ENCODE results near the gene SKOR1. TPM values are rescaled to one million over a fixed set of nuclear protein-coding genes. Genes with fewer than 3 reads are reported as not detected.

Gene SKOR1
- total and polyA plus RNA-seq, 2 of the 13 experiments (the other 11 are each of a cell fraction or from before 2014, with no cell fraction given), result 0.09 to 0.11 TPM

DNA sequence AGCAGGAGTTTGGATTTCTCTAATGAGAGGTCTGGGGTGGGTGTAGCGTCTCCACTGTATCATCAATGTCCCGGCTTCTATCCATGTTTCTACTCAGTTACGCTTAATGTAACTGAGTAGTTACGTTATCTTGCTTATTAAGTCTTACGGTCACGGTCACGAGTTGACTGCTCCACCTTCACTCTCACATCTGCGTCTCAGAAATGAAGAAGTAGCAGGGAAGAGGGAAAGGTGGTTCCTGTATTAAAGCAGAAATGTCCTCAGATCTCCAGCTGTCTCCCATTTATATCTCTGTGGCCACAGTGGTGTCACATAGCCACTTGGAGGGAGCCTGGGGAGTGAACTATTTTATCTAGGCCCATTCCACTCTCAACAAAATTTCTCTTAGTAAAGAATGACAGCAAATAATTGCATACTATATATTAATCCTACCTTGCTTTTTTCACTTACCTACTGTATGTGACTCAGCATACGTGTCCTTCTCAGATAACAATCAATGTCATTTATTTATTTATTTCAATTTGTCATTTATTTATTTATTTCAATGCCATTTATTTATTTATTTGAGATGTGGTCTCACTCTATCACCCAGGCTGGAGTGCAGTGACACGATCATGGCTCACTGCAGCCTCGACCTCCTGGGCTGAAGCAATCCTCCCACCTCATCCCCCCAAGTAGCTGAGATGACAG lies 54.3 kb downstream of the SKOR1 start:
- H3K4me2 ChIP-seq (ENCODE audit: low read depth, low read length), result no peak overlapping the region
- intact Hi-C loops (cut with micrococcal nuclease; ENCODE audit: unreplicated experiment), result loop anchor here (5.0 kb wide), 2 partner anchors 68 to 83 kb away; no protein-coding TSS in a partner anchor
- no peak overlapping the region for H3K4me3 ChIP-seq (replicated peaks in 1 of 3; ENCODE audit: insufficient read depth in 1 of 3, low read depth in 2 of 3, low read length in 3 of 3)
- H3K4me1 ChIP-seq (ENCODE audit: insufficient read depth, low read length), result peaks cover 52% of the 10 kb centered on the region
- whole genome bisulfite sequencing (ENCODE audit: low lambda C conversion rate), result 97% methylated on average over 11 of the region's 11 CpGs
- no peaks in the 10 kb centered on the region for H3K79me2 ChIP-seq (ENCODE audit: insufficient read depth, low read length)
- H3K36me3 ChIP-seq (replicated peaks in 1 of 2; ENCODE audit: control insufficient read depth in 1 of 2, insufficient read depth in 2 of 2, low read length in 2 of 2), result no peaks in the 10 kb centered on the region
- TF ChIP-seq ETV5 (CRISPR knock-in tag; IDR thresholded peaks at IDR 0.05; ENCODE audit: borderline replicate concordance), result no peak
- no peak for TF ChIP-seq ZNF709 (CRISPR knock-in tag; IDR thresholded peaks at IDR 0.05)
- TF ChIP-seq ZNF292 (CRISPR knock-in tag; IDR thresholded peaks at IDR 0.05; ENCODE audit: borderline replicate concordance, low read depth), result no peak
- TF ChIP-seq, protein P1, sequence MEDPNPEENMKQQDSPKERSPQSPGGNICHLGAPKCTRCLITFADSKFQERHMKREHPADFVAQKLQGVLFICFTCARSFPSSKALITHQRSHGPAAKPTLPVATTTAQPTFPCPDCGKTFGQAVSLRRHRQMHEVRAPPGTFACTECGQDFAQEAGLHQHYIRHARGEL (CRISPR knock-in tag; IDR thresholded peaks at IDR 0.05), result no peak
- TF ChIP-seq SRY (CRISPR knock-in tag; IDR thresholded peaks at IDR 0.05), result no peak
- no peak for TF ChIP-seq STAG1 (CRISPR knock-in tag; IDR thresholded peaks at IDR 0.05)
- TF ChIP-seq, protein P2, sequence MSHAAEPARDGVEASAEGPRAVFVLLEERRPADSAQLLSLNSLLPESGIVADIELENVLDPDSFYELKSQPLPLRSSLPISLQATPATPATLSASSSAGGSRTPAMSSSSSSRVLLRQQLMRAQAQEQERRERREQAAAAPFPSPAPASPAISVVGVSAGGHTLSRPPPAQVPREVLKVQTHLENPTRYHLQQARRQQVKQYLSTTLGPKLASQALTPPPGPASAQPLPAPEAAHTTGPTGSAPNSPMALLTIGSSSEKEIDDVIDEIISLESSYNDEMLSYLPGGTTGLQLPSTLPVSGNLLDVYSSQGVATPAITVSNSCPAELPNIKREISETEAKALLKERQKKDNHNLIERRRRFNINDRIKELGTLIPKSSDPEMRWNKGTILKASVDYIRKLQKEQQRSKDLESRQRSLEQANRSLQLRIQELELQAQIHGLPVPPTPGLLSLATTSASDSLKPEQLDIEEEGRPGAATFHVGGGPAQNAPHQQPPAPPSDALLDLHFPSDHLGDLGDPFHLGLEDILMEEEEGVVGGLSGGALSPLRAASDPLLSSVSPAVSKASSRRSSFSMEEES (CRISPR knock-in tag; IDR thresholded peaks at IDR 0.05), result no peak
- in situ Hi-C loops (cut with HindIII; ENCODE audit: extremely low pct_ligation_motif_present, low pct_unique_long_range_greater_than_20kb), result no loop called here
- no TSS peak for BruUV-seq (replicated peaks)
- H2AFZ ChIP-seq (ENCODE audit: low read length), result no peak overlapping the region
- H4K20me1 ChIP-seq (ENCODE audit: insufficient read depth, low read length), result no peaks in the 10 kb centered on the region
- FAIRE-seq (no peak), ATAC-seq (no peak), DNase-seq (ENCODE audit: low spot score) (no peak)
- CTCF ChIA-PET (ENCODE audit: low intra/inter-chr PET ratio, low total read pairs), result no interaction called here
- no peak overlapping the region for H3K9ac ChIP-seq (ENCODE audit: insufficient read depth, low read depth, low read length)
- no peaks in the 10 kb centered on the region for H3K9me3 ChIP-seq (ENCODE audit: low read length)
- POLR2A ChIA-PET, result no interaction called here
- H3K27me3 ChIP-seq (ENCODE audit: control insufficient read depth in 1 of 2, insufficient read depth in 2 of 2, low read length in 2 of 2), result no peaks in the 10 kb centered on the region
- no peak overlapping the region for H3K27ac ChIP-seq (ENCODE audit: extremely low read length, insufficient read depth, low read length)

All from HepG2 (cell line).